Measurements from ENCODE around the gene SPATA19.

- TF ChIP-seq CEBPB (IDR thresholded peaks at IDR 0.05; ENCODE audit: low read depth, low read length): no peak
- no peak for TF ChIP-seq CTCF (conservative IDR thresholded peaks at IDR 0.05; ENCODE audit: low read depth, low read length)
- TF ChIP-seq MAFK (IDR thresholded peaks at IDR 0.05; ENCODE audit: low read depth, low read length): no peak
- no peak for TF ChIP-seq SMC3 (IDR thresholded peaks at IDR 0.05; ENCODE audit: low read depth, low read length)
These were observed 16.4 kb downstream of the SPATA19 start for GRCh38 chr11:133828871-133829270.
